Amniotic stem cell (primary cell): ENCODE results near the gene LYPD1.
"Not testable (repeated sequence)": the region's sequence is repeated elsewhere in the genome, so short reads cannot be mapped to it uniquely, and the experiment has no call there.

Experiments
- DNase-seq: peaks from one replicate; lab custom pipeline; 2025; lab: John Stamatoyannopoulos, UW

The LYPD1 gene, protein sequence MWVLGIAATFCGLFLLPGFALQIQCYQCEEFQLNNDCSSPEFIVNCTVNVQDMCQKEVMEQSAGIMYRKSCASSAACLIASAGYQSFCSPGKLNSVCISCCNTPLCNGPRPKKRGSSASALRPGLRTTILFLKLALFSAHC

GRCh38 chr2:132669908-132670495, at the start of gene LYPD1:
Gene LYPD1 (minus strand): TSS chr2:132670205. CDS start chr2:132669932, 273 bp downstream.
- DNase-seq = no peak

DNA sequence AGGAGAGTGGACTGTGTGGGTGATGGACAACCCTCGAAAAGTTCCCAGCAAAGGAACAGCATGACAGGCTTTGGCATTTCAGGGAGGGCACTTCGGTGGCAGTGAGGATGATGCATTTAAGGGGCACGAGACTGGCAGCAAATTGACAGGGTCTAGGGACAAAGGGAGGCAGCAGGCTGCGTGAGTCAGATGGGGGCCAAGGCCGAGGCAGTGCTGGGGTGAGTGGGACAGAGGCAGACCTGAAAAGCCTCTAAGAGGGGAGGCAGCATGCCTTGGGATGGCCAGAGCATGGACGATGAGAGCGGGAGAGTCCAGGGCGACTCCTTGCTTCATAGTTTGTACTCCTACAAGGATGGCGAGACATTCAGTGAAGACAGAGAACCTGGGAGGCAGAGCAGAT, 49.5 kb upstream of the LYPD1 start:
- DNase-seq = no peak

- DNase-seq = no peak
These were observed 46.9 kb upstream of the LYPD1 start for GRCh38 chr2:132716954-132717353.

DNA sequence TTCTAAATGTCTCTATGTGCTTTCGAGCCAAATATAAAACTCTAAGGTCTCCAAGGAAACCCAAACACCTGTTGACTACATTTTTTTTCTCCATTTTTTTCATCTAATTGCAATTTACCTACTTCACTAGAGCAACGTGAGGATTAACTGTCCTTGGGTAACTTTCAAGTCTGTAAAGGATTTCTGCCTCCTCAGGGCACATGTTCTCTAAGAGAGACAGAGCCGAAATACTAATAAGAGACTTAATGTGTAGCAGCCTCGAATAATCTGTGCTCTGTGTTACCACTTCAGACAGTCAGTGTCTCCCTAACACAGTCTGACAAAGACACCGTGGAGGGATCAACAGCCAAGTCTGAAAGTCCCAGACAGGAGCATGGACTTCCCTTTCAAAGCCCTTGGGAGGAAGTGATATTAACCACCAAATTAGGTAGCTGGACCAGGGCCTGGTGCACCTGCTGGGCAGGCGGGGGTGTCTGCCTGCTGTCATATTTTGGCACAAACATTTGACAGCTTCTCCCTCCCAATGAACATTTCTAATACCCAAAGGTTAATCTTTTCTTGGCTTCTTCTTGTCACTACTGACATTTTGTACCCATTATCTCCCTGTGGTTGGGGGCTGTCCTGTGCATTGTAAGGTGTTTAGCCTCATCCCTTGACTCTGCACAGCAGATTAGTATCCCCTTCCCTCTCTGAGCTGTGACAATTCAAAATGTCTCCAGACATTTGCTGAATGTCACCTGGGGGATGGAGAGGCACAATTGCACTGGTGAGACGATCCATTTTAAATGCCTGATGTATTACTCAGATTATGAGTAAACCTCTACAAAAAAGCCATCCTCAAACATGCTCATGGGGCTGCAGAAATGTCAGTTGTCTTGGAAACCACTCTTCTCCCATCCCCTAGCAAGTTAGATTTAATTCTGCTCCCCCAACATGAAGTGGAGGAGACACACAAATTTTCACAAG, 45.7 kb upstream of the LYPD1 start:
- no peak for DNase-seq

DNA sequence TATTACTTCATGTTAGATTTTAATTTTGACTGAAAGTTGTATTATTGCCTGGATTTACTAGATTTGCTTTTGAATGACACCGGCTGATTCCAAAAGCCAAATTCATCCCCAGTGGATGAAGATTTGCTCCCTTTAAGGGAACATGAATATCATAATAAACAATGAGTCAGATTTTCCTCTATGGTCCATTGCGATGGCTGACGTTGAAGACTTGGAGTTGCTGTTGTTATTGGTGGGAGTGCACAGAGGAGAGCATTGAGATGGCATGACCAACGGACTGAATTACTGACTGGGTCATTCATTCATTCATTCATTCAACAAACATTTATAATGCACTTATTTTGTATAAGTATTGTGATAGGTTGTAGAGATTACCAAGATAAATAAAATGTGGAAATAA, 33.4 kb upstream of the LYPD1 start:
- DNase-seq = peak; percentile 32

GRCh38 chr2:132701810-132702209, 31.8 kb upstream of the LYPD1 start:
- no peak for DNase-seq

- DNase-seq = not testable (repeated sequence)
These were observed 29.8 kb upstream of the LYPD1 start for GRCh38 chr2:132699802-132700201.

DNA sequence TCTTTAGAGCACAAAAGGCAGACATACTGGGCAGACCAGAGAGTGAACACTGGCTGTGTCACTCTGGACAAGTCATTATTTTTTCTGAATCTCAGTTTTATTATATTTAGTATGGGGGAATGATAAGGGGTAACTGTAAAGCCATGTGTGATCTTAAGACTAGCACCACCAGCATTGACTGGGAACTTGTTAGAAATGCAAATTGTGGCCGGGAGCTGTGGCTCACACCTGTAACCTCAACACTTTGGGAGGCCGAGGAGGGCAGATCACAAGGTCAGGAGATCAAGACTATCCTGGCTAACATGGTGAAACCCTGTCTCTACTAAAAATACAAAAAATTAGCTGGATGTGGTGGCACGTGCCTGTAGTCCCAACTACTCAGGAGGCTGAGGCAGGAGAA, 28.3 kb upstream of the LYPD1 start:
- DNase-seq = not testable (repeated sequence)

DNA sequence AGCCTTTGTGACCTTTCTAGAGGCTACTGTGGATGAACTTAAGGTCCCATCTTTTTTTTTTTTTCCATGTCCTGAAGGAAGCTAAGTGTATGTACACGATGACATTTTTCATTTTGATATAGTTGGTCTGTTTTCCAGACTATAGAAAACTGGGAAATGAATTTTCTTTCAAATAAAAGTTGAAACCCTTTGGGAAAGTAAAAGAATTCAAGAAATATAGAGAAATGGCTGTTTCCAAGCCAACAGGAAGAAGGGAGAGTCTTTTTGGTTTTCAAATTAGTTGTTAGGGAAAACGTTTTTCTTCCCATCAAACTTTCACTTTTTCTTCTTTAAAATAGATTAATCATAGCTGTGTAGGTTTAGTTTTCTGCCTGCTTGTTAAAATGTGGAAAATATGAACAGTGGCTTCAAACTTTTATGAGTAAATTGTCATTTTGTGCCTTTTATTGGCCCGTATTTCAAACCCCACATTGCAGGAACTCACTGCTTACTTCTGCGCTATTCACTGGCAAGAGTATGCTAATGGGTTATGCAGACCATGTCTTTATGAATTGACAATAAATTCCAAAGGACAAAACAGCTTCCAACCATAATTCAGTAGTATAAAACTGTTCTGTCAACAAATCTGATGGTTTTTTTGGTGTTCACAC, 27.7 kb upstream of the LYPD1 start:
- no peak for DNase-seq

DNA sequence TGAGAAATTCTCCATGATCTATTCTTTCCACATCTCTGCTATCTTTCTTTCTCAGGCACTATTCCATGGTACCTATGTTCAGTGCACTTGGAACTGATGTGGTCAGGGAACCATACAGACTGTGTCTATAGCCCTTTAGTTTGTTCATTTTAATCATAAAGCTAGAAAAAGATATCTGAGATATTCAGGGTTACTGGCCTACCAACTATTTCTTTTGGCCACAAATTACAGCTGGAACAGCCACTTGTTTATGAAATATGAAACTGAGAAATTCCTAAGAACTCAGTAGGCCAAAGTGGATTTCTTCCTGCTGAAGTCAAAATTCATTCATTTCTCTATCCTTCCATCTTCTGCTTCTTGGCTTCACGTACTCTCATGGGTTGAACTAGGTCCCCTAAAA, 22.8 kb upstream of the LYPD1 start:
- no peak for DNase-seq

DNA sequence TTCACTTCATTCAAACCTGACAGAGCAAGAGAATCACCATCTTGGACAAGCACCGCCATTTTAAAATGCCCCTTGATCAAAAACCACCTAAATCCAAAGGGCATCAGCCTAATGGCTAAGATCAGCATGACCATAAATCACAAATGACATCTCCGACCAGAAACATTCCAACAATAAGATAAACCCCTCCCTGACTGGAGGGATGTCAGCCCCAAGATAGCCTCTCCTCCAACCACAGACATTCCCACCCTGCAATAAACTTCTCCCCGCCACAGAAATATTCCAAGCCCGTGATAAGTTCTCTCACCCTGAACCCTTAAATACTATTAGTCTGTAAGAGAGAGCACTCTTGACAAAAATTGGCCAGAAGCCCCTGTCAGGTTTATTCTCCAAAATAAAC, 21.6 kb upstream of the LYPD1 start:
- DNase-seq = no peak

GRCh38 chr2:132690664-132691303, 20.8 kb upstream of the LYPD1 start:
- no peak for DNase-seq

GRCh38 chr2:132681766-132682165, 11.8 kb upstream of the LYPD1 start:
- no peak for DNase-seq

DNA sequence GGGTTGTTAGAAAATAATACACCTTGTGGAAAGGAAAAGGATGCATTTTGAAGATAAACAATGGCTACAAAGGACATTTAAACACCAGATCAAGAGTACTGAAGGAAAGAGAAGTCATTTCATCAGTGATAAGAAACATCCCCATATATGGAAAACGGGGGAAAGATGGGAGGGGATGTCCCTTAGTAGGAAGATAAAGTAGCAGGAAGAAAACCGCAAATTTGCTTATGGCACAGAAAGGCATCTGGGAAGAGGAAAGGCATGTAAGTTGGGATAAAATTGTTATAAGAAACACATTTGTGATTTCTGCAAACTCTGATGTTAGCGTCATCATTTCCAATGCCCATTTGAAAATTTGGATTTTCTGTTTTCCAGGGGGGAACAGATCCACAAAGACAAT, 10.5 kb upstream of the LYPD1 start:
- no peak for DNase-seq

GRCh38 chr2:132678483-132678882, 8.5 kb upstream of the LYPD1 start:
- DNase-seq = no peak

GRCh38 chr2:132677661-132678060, 7.7 kb upstream of the LYPD1 start:
- DNase-seq = no peak

DNA sequence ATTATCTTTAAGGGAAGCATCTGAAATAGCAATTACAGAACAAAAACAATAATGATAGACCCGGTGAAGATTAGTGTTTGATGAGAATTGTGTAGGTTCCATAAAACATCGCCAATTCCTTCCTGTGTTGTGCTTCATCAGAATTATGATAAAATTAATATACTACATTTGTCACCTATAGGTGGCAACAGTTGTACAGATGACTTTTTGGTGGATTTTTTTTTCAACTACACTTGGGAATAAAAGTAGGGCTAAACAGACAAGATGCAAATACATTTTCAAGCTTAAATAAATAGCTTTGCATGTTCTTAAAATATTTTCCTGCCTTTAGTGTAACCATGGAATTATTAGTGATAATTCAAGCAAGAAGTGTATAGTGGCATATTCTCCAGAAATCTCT, 7.0 kb upstream of the LYPD1 start:
- DNase-seq = no peak

- no peak for DNase-seq
These were observed 1.3 kb upstream of the LYPD1 start for GRCh38 chr2:132671151-132671835.

DNA sequence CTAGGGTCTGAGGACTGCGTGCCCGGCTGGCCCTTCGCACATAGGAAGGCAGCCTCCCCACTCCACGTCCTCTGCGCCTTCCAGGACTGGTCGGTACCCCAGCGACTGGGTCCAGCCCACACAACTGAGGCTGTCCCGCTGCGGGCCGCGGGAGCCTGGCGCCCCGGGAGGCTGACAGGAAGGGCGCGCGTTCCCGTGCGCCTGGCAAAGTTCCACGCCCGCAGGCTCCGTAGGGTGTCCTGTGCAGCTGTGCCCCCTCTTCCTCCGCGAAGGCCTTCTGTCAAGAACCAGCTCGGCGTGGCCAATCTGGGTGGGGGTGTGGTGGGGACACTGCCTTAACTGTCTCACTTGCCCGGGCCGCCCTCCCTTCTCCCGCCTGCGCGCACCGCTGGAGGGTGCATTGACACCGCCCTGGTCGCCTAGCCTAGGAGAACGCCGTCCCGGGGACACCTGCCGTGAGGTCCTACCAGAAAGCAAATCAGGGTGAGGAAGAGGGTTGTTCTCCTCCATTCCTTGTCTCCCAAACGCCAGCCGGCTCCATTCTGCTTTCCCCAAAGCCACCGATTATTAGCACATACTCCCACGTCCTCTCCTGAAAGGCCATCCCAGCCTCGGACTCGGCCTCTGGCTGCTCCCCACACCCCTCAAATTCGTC, 618 bp upstream of the LYPD1 start:
- DNase-seq = no peak

GRCh38 chr2:132668987-132669907, 758 bp downstream of the LYPD1 start:
- no peak for DNase-seq
